A673 (cell line): Measurements from ENCODE around the gene MTR.

Source experiments
- EZH2 ChIP-seq: fragments of 200-600 bp; sonication (generic); IDR thresholded peaks from 2 replicates; pipeline ENCODE4 v1.6.1; 2017; ENCODE audit warnings: borderline replicate concordance, low read depth, mild to moderate bottlenecking, mixed read lengths, antibody characterized with exemption, low read length; ENCODE audit not compliant: poor library complexity, severe bottlenecking
- TF ChIP-seq, protein P1 (sequence below): fragments of 300-800, 200-600 bp; sonication (generic); conservative IDR thresholded peaks from 2 replicates; pipeline ENCODE4 v1.5.1; 2017; ENCODE audit warnings: low read depth, mild to moderate bottlenecking, antibody characterized with exemption, low read length, moderate library complexity, mixed read lengths

- TF ChIP-seq, protein P1, sequence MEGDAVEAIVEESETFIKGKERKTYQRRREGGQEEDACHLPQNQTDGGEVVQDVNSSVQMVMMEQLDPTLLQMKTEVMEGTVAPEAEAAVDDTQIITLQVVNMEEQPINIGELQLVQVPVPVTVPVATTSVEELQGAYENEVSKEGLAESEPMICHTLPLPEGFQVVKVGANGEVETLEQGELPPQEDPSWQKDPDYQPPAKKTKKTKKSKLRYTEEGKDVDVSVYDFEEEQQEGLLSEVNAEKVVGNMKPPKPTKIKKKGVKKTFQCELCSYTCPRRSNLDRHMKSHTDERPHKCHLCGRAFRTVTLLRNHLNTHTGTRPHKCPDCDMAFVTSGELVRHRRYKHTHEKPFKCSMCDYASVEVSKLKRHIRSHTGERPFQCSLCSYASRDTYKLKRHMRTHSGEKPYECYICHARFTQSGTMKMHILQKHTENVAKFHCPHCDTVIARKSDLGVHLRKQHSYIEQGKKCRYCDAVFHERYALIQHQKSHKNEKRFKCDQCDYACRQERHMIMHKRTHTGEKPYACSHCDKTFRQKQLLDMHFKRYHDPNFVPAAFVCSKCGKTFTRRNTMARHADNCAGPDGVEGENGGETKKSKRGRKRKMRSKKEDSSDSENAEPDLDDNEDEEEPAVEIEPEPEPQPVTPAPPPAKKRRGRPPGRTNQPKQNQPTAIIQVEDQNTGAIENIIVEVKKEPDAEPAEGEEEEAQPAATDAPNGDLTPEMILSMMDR: no peak
- TF ChIP-seq EZH2: no peak
Measured at GRCh38 chr1:236851871-236852270, 56.8 kb downstream of the MTR start.
